GM19452 (cell line): ENCODE results near the gene EFCAB6.

Experiments
- ATAC-seq: cut with Tn5 transposase; IDR thresholded peaks from one replicate; pipeline ENCODE4 v1.9.1; 2021; ENCODE audit not compliant: unreplicated experiment

The EFCAB6 gene

GRCh38 chr22:43488031-43488866 lies 323.9 kb downstream of the EFCAB6 start:
- no peak for ATAC-seq

GRCh38 chr22:43487311-43488030 lies 324.6 kb downstream of the EFCAB6 start:
- ATAC-seq, result no peak

- no peak for ATAC-seq
These were observed 326.5 kb downstream of the EFCAB6 start for GRCh38 chr22:43485502-43486089.

- no peak for ATAC-seq
These were observed 327.9 kb downstream of the EFCAB6 start for GRCh38 chr22:43484227-43484626.

GRCh38 chr22:43483669-43484068 lies 328.4 kb downstream of the EFCAB6 start:
- no peak for ATAC-seq

- ATAC-seq, result no peak
These were observed 328.8 kb downstream of the EFCAB6 start for GRCh38 chr22:43483266-43483665.

GRCh38 chr22:43482318-43482625 lies 329.8 kb downstream of the EFCAB6 start:
- ATAC-seq, result no peak

GRCh38 chr22:43481568-43482317 lies 330.4 kb downstream of the EFCAB6 start:
- no peak for ATAC-seq

- ATAC-seq, result no peak
These were observed 332.1 kb downstream of the EFCAB6 start for GRCh38 chr22:43479962-43480361.

- ATAC-seq, result no peak
These were observed 332.7 kb downstream of the EFCAB6 start for GRCh38 chr22:43479301-43479950.
